Right ventricle myocardium superior (tissue), 1 donor: Measurements from ENCODE around the gene SYT1. TPM values are rescaled to one million over a fixed set of nuclear protein-coding genes. Genes with fewer than 3 reads are reported as not detected.

Experiments
- ATAC-seq: fragments of 200-7000 bp; cut with Tn5 transposase; one replicate; pipeline ENCODE4 v1.9.1; 2020; ENCODE audit warnings: mild to moderate bottlenecking; ENCODE audit not compliant: poor library complexity
- DNase-seq: peaks from one replicate; pipeline ENCODE4 v3.0.0-alpha.2; 2020
- intact Hi-C: fragments of 100-400 bp; cut with DNase I; formaldehyde crosslinking; loops from one replicate; pipeline ENCODE4 v1.11.2; 2022
- total RNA-seq: library from RNA; stranded (reverse); fragmentation: NEBNext Ultra II Directional; extraction: Animal tissue kit (Norgen Biotek cat#: 25700); gene quantifications from one replicate; pipeline ENCODE4 v1.2.1, GENCODE V29; 2021
- donor health status: DM: no; HTN: yes; CAD: no; lungs with severe emphysema.

The SYT1 gene
- total RNA-seq, 1 donor from 2014 or later, result 0.38 TPM

DNA sequence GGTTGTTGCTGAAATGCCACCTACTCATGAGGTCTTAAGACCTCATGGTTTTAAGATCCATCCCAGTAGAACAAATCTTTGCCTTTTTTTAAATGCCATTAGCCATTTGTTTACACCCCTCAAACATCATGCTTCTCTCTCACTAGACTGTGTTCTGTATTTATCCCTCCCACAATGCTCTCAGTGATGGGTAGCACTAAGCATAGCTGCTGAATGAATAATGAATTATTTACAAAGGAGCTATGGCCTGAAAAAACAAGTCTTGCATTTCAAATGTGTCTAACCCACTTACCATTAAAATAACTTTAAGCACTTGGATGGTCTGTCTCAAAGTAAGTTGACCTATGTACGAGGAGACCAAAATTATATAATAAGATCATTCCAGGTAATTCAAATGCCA, 491.6 kb downstream of the SYT1 start:
- intact Hi-C loops, result no loop called here
- DNase-seq (no peak), ATAC-seq (no peak)

DNA sequence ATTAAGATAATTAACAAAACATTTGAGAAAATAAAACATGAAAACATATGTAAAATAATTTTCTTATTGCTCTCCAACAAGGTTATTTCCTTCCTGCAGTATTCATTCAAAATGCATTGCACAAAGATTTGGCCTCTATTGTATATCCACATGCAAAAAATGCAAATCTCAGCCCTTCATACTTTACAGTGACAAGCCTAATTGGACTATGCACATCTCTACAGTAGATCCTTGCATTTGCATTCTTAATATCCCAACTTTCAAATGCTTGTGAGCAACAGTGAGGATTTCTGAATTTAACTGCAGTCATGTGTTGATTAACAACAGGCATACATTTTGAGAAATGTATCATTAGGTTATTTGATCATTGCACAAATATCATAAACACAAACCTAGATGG, 492.5 kb downstream of the SYT1 start:
- intact Hi-C loops, result no loop called here
- ATAC-seq, result no peak

DNA sequence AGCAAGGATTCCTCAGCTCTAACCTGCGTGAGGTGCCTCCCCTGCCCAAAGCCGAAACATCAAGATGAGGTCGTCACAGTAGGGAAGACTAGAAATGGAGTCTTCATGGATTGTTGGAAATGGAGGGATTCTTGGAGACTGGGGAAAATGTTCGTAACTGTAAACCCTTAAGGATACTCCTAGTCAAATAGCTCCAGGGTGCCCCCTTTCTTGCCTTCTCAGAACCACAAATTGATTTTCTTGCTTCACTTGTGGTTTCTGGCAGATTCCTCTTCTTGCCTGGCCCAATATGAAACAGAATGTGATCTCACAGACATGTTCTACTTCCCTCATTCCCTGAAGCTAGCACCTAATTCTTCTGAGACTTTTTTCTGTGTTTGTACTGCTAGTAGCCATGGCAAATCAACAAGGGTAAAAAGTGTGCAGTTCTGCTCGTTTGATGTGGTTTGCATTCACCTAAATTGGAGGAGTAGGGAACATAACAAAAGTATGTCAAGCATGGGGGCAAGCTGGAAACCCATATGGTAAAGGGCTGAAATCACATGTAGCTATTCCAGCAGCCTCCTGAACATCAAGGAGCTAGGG, 494.2 kb downstream of the SYT1 start:
- intact Hi-C loops, result no loop called here
- no peak for ATAC-seq
- DNase-seq, result no peak

More for the DNA sequence above, 492.5 kb downstream of the SYT1 start:
- no peak for DNase-seq

DNA sequence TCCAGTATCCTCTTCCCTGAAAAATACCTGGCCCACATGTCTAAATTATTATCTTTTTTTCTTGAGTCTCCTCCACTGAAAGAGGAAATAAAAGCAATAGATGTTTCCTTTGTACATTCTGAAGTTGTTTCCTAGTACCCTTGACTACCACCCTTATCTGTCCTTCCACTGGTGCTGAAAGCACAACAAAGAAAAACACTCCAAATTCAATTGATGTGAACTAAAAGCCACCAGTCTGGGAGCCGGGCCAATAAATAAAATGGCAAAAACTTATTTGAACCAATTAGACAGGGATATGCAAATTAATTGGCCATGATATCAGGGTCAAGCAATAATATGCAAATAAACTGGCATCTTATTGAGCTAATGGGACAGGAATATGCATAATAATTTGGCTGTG, 495.7 kb downstream of the SYT1 start:
- DNase-seq, result no peak
- intact Hi-C loops, result no loop called here
- ATAC-seq, result no peak

DNA sequence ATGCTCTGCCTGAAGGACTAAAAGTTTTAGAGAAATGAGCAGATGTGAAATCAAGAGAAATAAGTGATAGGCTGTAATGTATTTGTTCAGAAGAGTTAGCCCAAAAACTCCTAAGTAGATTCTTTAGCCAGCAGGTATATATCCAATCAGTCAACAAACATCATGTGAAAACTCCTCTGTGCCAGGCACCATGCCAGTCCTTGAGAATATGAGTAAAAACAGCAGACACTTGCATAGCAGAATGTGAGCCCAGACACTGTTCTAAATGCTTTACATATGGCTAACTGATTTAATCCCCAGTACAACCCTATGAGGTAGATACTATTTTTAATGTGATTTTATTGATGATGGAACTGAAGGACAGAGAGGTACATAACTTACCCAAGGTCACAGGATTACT, 496.4 kb downstream of the SYT1 start:
- intact Hi-C loops, result no loop called here
- ATAC-seq (no peak), DNase-seq (no peak)

DNA sequence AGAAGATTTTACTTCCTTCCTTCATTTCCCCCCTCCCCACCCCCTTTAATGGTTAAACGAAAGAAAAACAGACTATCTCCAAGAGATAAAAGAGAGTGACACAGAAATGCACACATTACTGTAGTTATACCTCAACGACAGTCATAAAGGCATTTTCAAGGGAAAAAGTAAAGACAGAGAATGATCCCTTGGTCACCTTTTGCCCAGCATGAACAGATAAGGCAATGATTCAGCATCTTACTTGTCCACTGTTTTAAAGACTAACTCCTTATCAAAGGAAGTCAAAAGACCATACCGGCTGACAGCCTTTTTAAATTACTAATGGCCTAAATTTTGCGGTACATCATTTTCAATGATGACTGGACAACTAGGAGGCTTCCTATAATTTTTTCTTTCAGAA, 499.6 kb downstream of the SYT1 start:
- DNase-seq (no peak), ATAC-seq (no peak)
- intact Hi-C loops, result no loop called here

DNA sequence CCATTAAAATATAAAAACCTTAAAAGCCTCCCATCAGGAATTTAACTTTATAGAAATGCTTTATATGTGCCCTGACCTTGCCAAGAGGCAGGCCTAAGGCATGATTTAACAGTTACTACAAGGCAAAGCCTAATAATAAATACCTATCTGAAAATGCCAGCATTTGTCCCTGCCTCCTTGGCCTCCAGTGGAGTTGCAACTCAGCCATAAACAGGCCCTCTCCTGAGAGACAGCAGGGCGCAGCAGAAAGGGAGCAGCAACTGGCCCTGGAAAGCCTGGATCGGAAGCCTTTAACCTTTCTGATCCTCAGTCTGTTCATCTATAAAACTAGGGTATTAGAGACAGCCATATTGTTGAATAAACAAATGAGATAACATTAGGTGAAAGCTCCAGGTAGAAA, 501.8 kb downstream of the SYT1 start:
- ATAC-seq (no peak), DNase-seq (no peak)
- intact Hi-C loops, result no loop called here

DNA sequence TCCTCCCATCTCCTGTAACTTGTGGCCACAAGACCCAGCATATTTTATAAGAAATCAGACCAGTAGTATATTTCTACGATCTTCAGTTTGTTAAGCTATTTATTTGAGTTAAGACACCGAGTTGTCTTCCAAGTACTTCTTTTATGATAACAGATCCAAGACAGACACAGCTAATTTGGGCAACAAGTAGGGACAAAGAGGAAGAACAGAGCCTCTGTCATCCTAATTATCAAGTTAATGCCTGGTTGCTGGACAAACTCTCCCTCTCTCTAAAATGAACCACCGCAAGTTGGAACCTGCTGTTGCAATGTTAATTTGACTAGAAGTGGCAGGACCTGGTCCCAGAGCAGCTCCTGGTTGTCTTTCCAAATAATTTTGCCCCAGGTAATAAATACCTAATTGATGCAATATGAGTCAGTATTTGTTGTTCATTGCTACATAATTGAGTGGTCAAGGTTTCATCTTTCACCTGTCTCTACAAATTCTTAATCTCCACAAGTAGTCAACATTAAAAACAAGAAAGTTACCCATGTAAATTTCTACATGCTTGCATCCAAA, 502.5 kb downstream of the SYT1 start:
- intact Hi-C loops, result no loop called here
- ATAC-seq (no peak), DNase-seq (no peak)

DNA sequence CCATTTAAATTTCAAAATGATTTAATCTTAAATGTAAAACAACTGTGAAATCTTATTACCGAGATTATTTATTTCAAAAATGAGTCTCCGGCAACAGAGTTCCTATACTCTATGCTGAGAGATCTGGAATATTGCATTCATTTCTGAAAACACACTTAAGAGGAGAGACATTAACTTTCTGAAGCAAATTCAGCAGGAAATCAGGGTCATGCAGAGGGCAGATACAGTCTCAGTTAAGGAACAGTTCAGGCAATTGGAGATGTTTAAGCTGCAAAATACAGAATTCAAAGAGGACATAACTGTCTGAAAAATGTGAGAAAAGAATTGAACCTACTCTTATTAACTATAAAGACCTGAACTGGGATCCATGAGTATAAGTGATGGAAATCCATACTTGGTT, 505.4 kb downstream of the SYT1 start:
- intact Hi-C loops, result no loop called here
- DNase-seq, result no peak
- no peak for ATAC-seq

DNA sequence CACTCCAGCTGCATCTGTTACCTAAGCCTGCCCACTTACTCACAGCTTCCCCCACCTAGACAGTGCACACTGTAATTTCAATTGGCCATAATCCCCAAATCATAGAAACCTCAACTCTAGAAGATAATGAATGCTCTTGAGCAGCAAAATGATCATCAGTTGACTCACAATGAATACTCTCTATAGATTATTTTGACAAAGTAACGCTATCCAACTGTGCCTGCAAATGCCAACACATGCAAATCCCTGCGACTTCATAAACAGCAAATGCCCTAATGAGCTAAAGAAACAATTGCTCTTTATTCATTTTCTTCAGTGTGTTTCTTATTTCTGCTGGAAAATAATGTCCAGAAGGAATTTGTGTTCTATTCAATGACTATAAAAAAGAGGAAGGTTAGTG, 506.7 kb downstream of the SYT1 start:
- intact Hi-C loops, result no loop called here
- DNase-seq, result no peak
- ATAC-seq, result no peak

DNA sequence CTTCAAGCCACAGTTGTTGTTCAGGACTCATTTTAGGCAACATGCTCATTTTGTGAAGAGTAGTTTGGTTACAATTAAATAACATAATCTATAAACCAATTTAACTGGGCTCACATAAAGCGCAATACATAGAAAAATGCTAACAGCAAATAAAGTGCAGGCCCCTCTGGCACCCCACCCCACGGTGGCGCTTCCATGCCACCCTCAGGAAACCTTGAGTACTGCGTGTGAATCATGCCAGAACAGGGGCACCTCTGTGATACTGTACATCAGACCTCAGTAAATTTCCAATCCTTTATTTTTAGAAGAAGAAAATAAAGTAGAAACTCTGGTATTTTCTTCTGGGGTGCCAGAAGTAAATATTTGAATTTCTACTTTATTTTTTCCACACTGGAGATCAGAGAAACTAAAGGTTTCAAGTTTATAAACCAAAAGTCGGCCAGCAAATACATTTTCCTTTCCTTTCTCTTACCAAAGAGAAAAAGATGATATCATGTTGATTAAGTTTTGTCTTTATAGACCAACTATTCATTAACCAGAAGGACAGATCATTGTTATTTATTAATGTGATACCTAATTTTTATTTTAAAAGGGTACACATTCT, 509.4 kb downstream of the SYT1 start:
- DNase-seq, result no peak
- no peak for ATAC-seq
- intact Hi-C loops, result no loop called here

DNA sequence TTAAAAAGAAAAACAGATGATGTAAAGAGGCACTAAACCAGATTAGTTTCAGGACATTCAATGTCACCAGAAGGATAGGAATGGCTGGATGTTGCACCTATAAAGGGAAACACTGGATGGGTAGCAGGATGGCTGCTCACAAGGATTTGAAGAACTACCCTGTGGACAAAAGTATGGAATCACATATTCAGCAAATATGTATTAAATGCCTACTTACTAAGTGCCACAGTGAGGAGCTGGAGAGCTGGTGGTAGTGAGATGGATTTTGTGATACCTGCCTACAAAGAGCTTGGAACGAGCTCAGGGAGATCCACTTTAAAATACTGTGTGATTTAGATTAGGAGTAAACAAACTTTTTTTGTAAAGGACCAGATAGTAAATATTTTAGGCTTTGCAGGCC, 510.0 kb downstream of the SYT1 start:
- ATAC-seq (no peak), DNase-seq (no peak)
- intact Hi-C loops, result no loop called here

DNA sequence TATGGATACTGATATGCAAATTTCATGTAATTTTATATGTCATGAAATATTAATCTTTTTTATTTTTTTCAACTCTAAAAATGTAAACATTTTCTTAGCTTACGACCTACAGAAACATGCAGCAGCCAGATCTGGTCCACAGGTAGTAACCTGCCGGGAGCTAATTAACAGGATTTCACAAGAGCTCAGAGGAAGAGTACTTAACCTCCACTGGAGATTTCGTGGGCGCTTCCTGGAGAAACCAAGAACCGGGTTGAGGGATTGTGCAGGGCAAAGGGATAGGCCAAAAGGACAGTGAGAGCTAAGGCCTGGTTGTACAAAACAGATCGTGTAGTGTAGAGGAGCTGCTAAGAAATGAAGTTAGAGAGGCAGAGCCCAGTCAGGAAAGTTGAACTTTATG, 510.5 kb downstream of the SYT1 start:
- DNase-seq (no peak), ATAC-seq (no peak)
- intact Hi-C loops, result no loop called here

DNA sequence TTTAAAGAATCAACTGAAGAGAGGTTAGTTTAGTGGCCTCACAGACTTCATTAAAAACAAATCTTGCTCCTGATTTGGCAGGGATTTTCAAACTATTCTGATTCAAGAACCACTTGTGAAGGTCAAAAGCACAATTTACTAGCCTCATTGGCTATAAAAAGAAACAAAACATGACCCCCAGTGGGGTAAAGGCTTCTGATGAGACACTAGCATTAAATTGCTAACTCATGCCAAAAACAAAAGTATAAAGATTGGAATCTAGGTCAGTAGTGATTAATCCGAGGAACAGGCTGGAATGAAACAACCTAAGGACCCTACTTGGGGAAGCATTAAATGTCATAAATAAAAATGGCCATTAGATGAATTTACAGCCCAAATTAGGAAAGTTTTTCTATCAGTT, 513.9 kb downstream of the SYT1 start:
- no peak for DNase-seq
- intact Hi-C loops, result no loop called here
- ATAC-seq, result no peak

DNA sequence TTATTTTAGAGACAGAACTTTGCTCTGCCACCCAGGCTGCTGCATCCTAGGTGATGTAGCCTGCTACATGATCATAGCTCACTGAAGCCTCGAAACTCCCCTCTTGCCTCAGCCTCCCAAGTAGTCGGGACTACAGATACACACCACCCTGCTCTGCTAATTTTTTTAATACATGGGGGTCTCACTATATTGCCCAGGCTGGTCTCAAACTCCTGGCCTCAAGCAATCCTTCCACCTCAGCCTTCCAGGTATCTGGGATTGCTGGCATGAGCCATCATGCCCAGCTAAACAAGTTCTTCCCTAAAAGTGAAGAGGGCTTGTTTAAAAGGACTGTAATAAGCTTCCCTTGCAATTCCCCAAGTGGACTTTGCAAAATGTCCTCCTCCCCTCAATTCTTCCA, 515.8 kb downstream of the SYT1 start:
- DNase-seq (no peak), ATAC-seq (no peak)
- intact Hi-C loops, result no loop called here

DNA sequence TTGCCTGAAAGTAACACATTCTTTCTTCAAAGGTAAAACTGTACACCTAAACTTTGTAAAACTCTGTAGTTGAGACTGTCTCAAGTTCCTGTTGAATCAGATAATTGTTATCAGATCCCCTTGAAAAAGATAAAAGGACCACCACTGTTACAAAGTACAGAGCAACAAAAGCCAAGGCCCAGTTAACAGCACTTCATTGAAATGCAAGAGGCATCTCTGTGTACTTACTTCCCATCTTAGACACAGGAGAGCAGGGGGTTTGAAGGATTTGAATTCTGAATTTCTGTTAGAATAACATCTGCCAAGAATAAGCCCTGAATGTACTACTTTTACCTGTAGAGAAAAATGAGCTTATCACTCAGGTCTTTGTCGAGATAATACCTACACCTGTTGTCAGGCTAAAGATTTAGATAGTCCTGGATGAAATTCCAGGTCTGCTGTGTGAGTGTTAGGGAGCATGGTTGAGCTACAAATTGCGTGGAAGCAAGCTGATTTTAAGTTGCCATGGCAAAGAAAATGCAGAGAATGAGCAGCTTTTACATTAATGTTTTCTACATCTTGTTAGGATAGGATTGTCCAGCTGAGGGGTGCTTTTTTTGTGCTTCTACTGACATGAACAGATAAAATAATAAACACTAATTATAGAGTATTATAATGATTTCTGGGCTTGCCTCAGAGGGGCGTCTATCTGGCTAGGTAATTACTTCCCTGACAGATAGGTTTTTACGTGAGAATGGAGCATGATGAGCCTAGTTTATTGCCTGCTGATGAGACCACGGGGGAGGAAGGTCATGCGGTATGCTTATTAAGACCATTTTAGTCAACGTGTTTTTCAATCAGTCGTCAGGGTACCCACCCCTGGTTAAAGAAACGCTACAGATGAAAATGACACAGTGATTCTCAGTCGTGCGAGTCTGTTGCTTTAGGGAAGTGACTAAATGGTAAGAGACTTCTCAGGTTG, 517.0 kb downstream of the SYT1 start:
- DNase-seq, result no peak
- ATAC-seq, result no peak
- intact Hi-C loops, result no loop called here

DNA sequence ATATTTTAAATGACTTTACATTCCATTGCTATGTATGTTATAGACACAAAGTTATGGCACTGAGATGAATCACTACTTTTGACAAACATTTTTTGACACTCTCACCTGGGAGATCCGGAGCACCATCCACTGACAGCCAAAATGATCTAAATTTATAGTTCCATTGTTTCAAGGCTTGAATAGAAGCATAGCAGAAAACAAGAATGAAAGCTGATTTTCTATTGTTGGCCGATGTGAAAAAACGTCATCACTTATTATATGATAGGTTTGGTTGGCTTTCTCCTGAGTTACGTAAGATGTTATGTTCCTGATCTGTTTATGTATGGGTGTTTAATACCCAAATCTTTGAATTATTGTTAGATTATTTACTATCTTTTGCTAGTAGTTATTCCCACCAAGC, 520.0 kb downstream of the SYT1 start:
- no peak for DNase-seq
- no peak for ATAC-seq
- intact Hi-C loops, result no loop called here

DNA sequence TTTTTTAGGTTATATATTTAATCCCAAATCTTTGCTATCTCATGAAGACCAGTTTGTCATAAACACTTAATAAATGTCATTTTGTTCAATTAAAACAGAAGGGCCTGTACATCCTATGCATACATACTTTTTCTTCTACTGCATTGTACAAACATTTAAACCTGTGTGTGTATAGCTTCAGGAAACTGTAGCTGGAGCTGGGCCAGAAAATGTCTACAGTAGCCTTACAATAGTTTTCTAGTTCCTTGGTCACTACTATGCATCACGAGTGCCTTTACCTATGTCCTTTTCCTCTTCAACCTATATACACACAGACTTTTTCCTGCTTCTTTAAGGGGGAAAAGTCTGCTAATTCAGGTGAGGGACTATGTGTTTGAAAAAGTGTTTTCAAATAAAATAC, 523.4 kb downstream of the SYT1 start:
- no peak for DNase-seq
- intact Hi-C loops, result no loop called here
- no peak for ATAC-seq

DNA sequence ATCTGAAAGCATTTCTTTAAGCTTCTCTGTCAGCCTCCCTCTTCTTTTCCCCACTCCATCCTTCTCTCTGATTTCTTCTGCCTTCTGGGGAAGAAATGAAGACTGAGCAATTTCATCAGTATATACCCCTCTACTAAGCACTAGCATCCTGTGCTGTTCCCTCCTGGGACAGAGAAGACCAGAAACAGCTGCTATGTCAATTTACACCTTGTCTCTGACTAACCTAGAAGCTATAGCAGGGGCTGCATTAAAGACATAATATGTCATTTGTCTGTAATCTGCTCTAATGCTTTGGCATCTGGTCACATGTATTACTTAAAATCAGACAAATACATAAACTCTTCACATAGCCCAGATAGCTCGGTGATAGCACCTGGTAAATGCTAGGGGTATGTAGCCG, 529.3 kb downstream of the SYT1 start:
- intact Hi-C loops, result no loop called here
- DNase-seq, result no peak

DNA sequence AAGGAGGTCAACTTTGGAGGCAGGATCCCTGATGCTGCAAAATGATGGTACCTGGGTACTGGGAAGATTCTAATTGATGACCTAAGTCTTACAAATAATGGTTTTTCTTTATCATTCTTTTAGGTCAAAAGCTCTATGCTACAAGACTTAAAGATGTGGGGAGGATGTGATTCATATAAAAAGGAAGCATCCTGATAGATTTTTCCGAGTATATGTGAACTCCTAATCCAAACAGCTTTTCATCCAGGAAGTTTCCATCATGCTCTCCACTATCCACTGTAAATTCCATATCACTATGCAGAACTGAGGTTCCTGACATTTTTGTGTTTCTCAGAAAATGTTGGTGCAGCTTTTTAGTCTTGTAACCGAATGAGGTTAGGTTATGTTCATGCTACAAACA, 533.0 kb downstream of the SYT1 start:
- no peak for ATAC-seq
- intact Hi-C loops, result no loop called here
- no peak for DNase-seq

More for the DNA sequence above, 529.3 kb downstream of the SYT1 start:
- no peak for ATAC-seq
